ENCODE measurements around the gene ANLN.

Gene ANLN

GRCh38 chr7:36391436-36392198 lies 2.0 kb downstream of the ANLN start:
- H3K36me3 ChIP-seq = no peaks in the 10 kb centered on the region
- no peaks in the 10 kb centered on the region for H3K27me3 ChIP-seq
- no peak for TF ChIP-seq CTCF (IDR thresholded peaks at IDR 0.05)
- peak overlapping the region; percentile 67 for H3K27ac ChIP-seq
- no peaks in the 10 kb centered on the region for H3K9me3 ChIP-seq
- peaks cover 34% of the 10 kb centered on the region in 2 experiments for H3K4me1 ChIP-seq (ENCODE audit: control insufficient read depth in 1 of 2, insufficient read depth in 1 of 2, low read depth in 1 of 2, low read length in 1 of 2)
- peak overlapping the region in 1 of 2 experiments; percentile 88 for H3K4me3 ChIP-seq (ENCODE audit: low read depth in 1 of 2, low read length in 1 of 2)

- Histone ChIP-seq H3K27me3 (no peaks in the 10 kb centered on the region), H3K4me3 (ENCODE audit: low read depth in 1 of 2, low read length in 1 of 2) (no peak overlapping the region), H3K27ac (no peak overlapping the region), H3K4me1 (ENCODE audit: control insufficient read depth in 1 of 2, insufficient read depth in 1 of 2, low read depth in 1 of 2, low read length in 1 of 2) (peaks cover 34% of the 10 kb centered on the region in 2 experiments), H3K36me3 (no peaks in the 10 kb centered on the region), H3K9me3 (no peaks in the 10 kb centered on the region)
- TF ChIP-seq CTCF (IDR thresholded peaks at IDR 0.05) = no peak
Observed at GRCh38 chr7:36393826-36394225, 4.2 kb downstream of the ANLN start.

- no peak for TF ChIP-seq CTCF (IDR thresholded peaks at IDR 0.05)
- H3K4me3 ChIP-seq (ENCODE audit: low read depth in 1 of 2, low read length in 1 of 2) = no peak overlapping the region
- H3K27me3 ChIP-seq = no peaks in the 10 kb centered on the region
- peaks cover 27 to 29% of the 10 kb centered on the region in 2 experiments for H3K4me1 ChIP-seq (ENCODE audit: control insufficient read depth in 1 of 2, insufficient read depth in 1 of 2, low read depth in 1 of 2, low read length in 1 of 2)
- no peaks in the 10 kb centered on the region for H3K36me3 ChIP-seq
- no peak overlapping the region for H3K27ac ChIP-seq
- H3K9me3 ChIP-seq = no peaks in the 10 kb centered on the region
Observed at GRCh38 chr7:36395171-36395894, 5.7 kb downstream of the ANLN start.

GRCh38 chr7:36396150-36396549 lies 6.5 kb downstream of the ANLN start:
- peaks cover 19 to 21% of the 10 kb centered on the region in 2 experiments for H3K4me1 ChIP-seq (ENCODE audit: control insufficient read depth in 1 of 2, insufficient read depth in 1 of 2, low read depth in 1 of 2, low read length in 1 of 2)
- H3K27me3 ChIP-seq = no peaks in the 10 kb centered on the region
- no peaks in the 10 kb centered on the region for H3K36me3 ChIP-seq
- TF ChIP-seq CTCF (IDR thresholded peaks at IDR 0.05) = no peak
- H3K4me3 ChIP-seq (ENCODE audit: low read depth in 1 of 2, low read length in 1 of 2) = no peak overlapping the region
- no peaks in the 10 kb centered on the region for H3K9me3 ChIP-seq
- no peak overlapping the region for H3K27ac ChIP-seq

- Histone ChIP-seq H3K4me1 (ENCODE audit: control insufficient read depth in 1 of 2, insufficient read depth in 1 of 2, low read depth in 1 of 2, low read length in 1 of 2) (peaks cover 0 to 4% of the 10 kb centered on the region in 2 experiments), H3K9me3 (no peaks in the 10 kb centered on the region), H3K4me3 (ENCODE audit: low read depth in 1 of 2, low read length in 1 of 2) (no peak overlapping the region), H3K27ac (no peak overlapping the region), H3K27me3 (no peaks in the 10 kb centered on the region), H3K36me3 (peaks cover 20% of the 10 kb centered on the region)
- TF ChIP-seq CTCF (IDR thresholded peaks at IDR 0.05) = no peak
Observed at GRCh38 chr7:36400036-36400435, 10.4 kb downstream of the ANLN start.
